KG1 (cell line): ENCODE measurements around the gene IMMT.
"Not testable (repeated sequence)": the region's sequence is repeated elsewhere in the genome, so short reads cannot be mapped to it uniquely, and the experiment has no call there.

Experiments used
- DNase-seq: peaks from one replicate; lab custom pipeline; 2025; lab: John Stamatoyannopoulos, UW

Gene IMMT

DNA sequence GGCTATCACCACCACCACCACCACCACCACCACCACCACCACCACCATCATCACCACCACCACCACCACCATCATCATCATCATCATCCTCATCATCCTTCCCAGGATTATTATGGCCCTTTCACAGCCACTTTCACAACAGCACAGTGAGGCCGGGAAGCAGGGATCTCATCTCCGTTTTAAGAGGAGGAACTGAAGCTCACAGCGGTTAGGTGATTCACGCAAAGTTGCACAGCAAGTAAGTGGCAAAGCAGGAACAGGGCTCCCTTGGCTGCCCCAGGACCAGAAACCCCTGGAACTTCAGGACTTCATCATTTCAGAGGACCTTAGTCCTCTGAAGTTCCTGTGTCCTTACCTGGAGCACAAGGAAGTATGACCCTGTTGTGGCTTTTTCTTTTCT is 30.8 kb upstream of the IMMT start:
- no peak for DNase-seq

- DNase-seq = peak; percentile 21
Measured at GRCh38 chr2:86225581-86225980, 30.3 kb upstream of the IMMT start.

GRCh38 chr2:86224645-86225355 is 29.5 kb upstream of the IMMT start:
- DNase-seq = no peak

GRCh38 chr2:86223927-86224560 is 28.8 kb upstream of the IMMT start:
- DNase-seq = no peak

GRCh38 chr2:86223140-86223926 is 28.1 kb upstream of the IMMT start:
- no peak for DNase-seq

- no peak for DNase-seq
Measured at GRCh38 chr2:86221066-86221684, 25.9 kb upstream of the IMMT start.

GRCh38 chr2:86219896-86220295 is 24.6 kb upstream of the IMMT start:
- DNase-seq = no peak

- no peak for DNase-seq
Measured at GRCh38 chr2:86218124-86218523, 22.9 kb upstream of the IMMT start.

- DNase-seq = no peak
Measured at GRCh38 chr2:86216575-86217555, 21.6 kb upstream of the IMMT start.

- DNase-seq = no peak
Measured at GRCh38 chr2:86214503-86214832, 19.2 kb upstream of the IMMT start.

DNA sequence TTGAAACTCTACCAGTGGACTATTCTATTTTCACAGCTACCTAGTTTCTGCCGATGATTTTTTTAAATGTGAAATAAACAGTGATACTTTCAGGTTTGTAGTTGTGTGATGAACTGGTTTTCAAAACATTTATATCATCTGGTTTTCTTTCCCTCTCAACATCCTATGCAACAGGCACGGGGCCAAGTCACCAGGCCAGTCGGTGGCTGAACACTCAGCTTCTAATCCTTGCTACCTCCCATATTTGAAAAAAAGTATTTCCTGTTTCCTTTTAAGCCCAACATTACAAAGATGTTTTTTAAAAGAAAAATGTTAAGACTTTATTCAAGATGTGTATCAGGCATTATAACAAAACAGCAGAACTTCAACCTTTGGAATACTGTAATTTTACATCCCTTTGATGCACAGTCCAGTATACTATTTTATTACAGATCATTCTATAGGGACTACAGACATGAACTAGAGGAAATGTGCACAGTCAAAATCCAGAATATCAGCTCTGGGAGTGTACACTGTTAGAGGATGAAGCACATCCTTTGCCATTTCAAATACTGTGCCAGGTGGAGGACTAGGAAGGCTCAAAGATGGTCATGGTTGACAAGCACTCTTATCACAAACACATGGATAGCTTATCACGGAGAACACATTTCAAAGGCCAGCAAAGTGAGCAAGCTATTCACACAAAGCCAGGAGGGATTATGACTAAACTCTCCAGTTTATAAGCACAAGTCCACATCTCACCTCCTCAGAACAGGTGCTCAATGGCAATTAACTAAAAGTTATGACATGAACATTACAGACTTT is 18.6 kb upstream of the IMMT start:
- DNase-seq = no peak

DNA sequence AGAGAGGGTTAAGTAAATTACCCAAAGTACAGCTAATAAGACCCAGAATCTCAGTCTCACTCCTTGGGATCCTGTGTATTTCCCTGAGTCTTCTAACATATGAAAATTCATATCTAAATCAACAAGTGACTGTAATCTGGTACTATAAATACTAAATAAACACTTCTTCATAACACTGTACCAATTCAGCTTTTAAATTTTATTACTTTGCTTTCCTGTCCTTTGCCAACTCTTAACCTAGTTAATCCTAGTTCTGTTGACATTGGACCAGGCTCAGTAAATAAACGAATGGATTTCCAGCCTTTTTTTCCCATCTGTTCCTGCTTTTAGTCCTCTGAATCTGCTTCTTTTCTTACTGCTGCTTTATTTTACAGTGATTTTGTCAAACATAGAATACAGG is 17.8 kb upstream of the IMMT start:
- DNase-seq = no peak

GRCh38 chr2:86211796-86212188 is 16.5 kb upstream of the IMMT start:
- DNase-seq = no peak

DNA sequence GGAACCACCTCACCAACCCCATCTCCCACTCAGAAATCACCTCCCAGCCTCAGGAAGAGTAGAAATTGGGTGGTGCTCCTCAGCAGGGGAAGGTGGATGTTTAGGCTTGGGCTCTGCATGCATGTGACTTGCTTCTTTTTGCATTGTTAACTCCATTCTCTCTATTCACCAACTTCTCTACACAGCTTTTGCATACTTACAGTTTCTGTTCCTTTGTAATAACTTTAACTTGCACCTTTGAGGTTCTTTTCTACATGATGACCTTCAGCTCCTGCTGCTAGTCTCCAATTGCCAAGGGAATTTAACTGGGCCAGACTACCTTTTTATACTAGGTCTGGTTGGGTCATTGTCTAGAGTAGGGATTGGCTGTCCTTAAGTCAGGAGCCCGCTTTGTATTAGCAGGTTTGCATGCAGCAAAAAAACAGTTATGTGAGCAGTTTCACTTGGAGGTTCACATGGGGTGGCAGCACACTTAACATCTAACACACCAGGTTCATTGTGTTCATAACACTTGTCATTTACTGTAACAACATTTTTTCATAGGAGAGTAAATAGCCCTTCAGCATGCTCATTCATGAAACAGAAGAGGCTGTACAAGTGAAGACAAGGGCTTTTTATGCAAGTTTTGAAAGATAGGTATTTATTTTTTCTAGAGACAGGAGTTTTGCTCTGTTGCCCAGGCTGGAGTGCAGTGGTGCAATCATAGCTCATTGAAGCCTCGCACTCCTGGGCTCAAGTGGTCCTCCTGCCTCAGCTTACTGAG is 16.0 kb upstream of the IMMT start:
- no peak for DNase-seq

DNA sequence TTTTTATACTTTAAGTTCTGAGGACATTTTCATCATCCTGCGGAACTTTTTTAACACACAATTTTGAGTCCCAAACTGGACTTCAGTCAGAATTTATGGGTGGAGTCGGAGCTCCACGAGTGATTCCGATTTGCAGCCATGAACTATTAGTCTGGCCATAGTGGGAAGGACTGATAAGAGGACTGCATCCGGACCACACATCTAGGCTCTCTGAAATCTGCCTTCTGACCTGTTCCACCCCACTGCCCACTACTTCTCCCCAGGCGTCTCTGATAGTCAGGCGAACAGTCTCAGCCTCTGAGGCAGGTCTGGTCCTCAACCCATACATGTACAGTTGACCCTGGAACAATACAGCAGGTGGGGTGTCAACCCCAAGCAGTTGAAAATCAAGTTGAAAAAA is 9.2 kb upstream of the IMMT start:
- no peak for DNase-seq

GRCh38 chr2:86203614-86204013 is 8.4 kb upstream of the IMMT start:
- DNase-seq = no peak

GRCh38 chr2:86202702-86203101 is 7.4 kb upstream of the IMMT start:
- DNase-seq = no peak

- DNase-seq = no peak
Measured at GRCh38 chr2:86202336-86202692, 7.1 kb upstream of the IMMT start.

DNA sequence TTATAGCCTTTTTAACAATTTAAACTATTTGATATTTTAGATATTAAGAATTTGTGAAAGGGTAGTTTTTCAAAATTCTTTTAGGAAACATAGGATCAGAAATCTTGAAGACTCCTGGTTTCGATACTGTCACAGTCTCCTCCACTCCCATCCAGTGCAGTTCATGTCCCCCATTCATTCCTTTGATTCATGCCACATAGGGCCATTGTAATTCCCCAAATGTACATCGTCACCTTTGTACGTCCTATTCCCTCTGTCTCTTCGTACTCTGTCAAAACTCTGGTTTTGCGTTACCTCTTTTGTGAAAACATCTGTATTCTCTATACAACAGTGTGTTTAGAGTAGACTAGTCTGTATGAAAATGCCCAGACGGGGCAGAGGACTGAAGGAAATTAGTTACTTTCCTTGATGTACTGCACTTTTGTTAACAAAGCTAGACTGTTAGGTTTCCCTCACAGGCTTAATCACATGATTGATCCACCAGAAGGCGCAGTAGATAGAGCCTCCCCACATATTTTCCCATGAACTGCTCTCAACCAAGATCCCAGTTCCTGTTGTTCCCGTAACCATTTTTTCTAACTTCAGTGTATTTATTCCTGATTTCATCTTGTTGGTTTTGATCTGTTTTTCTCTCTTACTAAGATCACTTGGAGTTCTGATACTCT is 6.5 kb upstream of the IMMT start:
- DNase-seq = no peak

DNA sequence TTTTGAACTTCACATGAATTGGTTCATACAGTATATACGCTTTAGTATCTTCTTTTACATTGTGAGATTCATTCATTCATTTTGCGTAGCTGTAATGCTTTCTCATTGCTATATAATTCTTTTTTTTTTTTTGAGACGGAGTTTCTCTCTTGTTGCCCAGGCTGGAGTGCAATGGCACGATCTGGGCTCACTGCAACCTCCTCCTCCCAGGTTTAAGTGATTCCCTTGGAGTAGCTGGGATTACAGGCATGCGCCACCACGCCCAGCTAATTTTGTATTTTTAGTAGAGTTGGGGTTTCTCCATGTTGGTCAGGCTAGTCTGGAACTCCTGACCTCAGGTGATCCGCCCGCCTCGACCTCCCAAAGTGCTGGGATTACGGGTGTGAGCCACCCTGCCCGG is 5.3 kb upstream of the IMMT start:
- not testable (repeated sequence) for DNase-seq
